ENCODE measurements around the gene NNMT.

The NNMT gene

GRCh38 chr11:114285599-114285998 is 10.6 kb upstream of the NNMT start:
- no peak for DNase-seq

- no peak for DNase-seq
These were observed 10.0 kb upstream of the NNMT start for GRCh38 chr11:114286229-114286628.

- no peak for DNase-seq
These were observed 9.0 kb upstream of the NNMT start for GRCh38 chr11:114287154-114287553.

GRCh38 chr11:114288136-114288535 is 8.1 kb upstream of the NNMT start:
- no peak for DNase-seq

GRCh38 chr11:114289779-114290178 is 6.4 kb upstream of the NNMT start:
- no peak for DNase-seq

- DNase-seq: no peak
These were observed 5.5 kb upstream of the NNMT start for GRCh38 chr11:114290503-114291235.

- DNase-seq: no peak
These were observed 4.8 kb upstream of the NNMT start for GRCh38 chr11:114291381-114291780.

GRCh38 chr11:114291842-114292680 is 4.1 kb upstream of the NNMT start:
- no peak for DNase-seq

- no peak for DNase-seq
These were observed 2.9 kb upstream of the NNMT start for GRCh38 chr11:114293201-114293711.

GRCh38 chr11:114296605-114297372 is 590 bp downstream of the NNMT start:
- no peak for DNase-seq

GRCh38 chr11:114297806-114298709 is 1.9 kb downstream of the NNMT start:
- no peak for DNase-seq

- no peak for DNase-seq
These were observed 2.5 kb downstream of the NNMT start for GRCh38 chr11:114298710-114299109.

GRCh38 chr11:114301088-114301487 is 4.9 kb downstream of the NNMT start:
- no peak for DNase-seq

- DNase-seq: no peak
These were observed 5.7 kb downstream of the NNMT start for GRCh38 chr11:114301927-114302326.

- no peak for DNase-seq
These were observed 6.5 kb downstream of the NNMT start for GRCh38 chr11:114302663-114303062.

GRCh38 chr11:114304065-114304464 is 7.9 kb downstream of the NNMT start:
- DNase-seq: no peak

GRCh38 chr11:114304969-114305368 is 8.8 kb downstream of the NNMT start:
- no peak for DNase-seq

GRCh38 chr11:114307524-114308203 is 11.5 kb downstream of the NNMT start:
- DNase-seq: no peak

GRCh38 chr11:114308689-114309089 is 12.5 kb downstream of the NNMT start:
- no peak for DNase-seq

- DNase-seq: no peak
These were observed 13.3 kb downstream of the NNMT start for GRCh38 chr11:114309517-114309916.

GRCh38 chr11:114310095-114310494 is 13.9 kb downstream of the NNMT start:
- no peak for DNase-seq

- no peak for DNase-seq
These were observed 15.7 kb downstream of the NNMT start for GRCh38 chr11:114311946-114312345.

All from DMS79 (cell line).